Measurements from ENCODE around the gene PPP1R15B.

PPP1R15B gene

DNA sequence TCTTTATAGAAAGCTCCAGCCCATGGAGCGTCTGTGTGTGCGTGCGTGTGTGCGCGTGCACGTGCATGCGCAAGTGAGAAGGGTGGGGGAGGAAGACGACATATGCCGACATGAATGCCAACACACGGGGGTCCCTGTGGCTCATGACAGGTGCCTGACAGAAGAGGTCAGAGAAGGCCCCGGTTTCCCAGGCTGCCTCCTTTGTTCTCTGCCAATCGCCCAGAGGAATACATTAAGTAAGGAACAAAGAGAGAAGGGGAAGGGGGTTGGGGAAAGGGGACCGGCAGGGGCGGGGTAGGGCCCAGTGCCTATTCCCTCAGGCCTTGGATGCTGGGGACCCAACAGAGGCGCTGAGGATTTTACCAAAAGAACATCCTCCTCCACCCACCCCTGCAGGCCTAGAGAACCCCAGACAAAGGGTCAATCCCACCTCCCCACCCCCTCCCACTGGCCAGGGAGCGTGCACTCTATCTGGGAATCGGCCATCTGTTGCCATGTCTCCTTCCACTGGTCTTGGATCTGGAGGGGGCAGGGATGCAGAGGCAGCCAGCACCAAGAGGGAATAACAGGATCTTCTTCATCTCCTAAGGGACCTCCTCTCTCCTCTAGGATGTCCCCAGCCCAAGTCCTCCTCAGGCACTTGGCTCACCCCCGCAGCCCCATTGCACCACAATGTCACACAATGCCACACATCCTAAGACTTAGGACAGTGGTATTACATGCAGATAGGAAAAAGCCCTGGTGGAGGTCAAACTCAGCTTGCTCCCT is 43.6 kb upstream of the PPP1R15B start:
- no peak overlapping the region for H3K4me3 ChIP-seq (ENCODE audit: low read length)
- no peak for DNase-seq (ENCODE audit: low read depth)
- TF ChIP-seq, protein P1, sequence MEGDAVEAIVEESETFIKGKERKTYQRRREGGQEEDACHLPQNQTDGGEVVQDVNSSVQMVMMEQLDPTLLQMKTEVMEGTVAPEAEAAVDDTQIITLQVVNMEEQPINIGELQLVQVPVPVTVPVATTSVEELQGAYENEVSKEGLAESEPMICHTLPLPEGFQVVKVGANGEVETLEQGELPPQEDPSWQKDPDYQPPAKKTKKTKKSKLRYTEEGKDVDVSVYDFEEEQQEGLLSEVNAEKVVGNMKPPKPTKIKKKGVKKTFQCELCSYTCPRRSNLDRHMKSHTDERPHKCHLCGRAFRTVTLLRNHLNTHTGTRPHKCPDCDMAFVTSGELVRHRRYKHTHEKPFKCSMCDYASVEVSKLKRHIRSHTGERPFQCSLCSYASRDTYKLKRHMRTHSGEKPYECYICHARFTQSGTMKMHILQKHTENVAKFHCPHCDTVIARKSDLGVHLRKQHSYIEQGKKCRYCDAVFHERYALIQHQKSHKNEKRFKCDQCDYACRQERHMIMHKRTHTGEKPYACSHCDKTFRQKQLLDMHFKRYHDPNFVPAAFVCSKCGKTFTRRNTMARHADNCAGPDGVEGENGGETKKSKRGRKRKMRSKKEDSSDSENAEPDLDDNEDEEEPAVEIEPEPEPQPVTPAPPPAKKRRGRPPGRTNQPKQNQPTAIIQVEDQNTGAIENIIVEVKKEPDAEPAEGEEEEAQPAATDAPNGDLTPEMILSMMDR (conservative IDR thresholded peaks at IDR 0.05; ENCODE audit: low read depth, low read length): no peak

GRCh38 chr1:204454476-204454875 is 42.9 kb upstream of the PPP1R15B start:
- no peak overlapping the region for H3K4me3 ChIP-seq (ENCODE audit: low read length)
- DNase-seq (ENCODE audit: low read depth): no peak
- TF ChIP-seq, protein P1 (conservative IDR thresholded peaks at IDR 0.05; ENCODE audit: low read depth, low read length): no peak

DNA sequence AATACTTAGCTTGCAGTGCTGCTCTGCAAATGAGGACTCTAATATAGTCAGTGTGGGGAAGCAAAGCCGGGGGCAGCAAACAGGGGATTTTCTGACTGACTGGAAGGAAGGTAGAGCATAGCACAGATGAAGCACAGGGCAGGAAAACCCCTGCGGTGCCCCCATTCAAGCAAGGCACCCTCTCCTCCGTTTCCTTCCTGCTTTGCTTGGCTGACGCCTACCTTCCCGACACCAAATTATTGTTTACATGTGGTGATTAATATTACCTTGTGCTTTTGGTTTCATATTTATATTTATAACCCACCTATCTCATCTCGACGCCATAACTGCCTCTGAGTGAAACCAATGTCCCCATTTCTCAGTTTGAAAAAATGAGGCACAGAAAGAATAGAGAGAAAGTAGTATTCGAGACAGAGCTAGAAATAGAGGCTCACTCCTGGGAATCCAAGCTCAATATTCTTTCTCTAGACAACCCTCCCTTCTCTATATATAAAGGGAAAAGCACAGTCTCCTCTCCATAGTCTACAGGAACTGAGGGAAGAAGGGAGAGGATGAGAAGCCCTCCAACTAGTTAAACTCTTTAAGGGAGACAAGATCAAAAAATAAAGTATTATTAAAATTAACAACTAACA is 41.6 kb upstream of the PPP1R15B start:
- H3K4me3 ChIP-seq (ENCODE audit: low read length): no peak overlapping the region
- TF ChIP-seq, protein P1 (conservative IDR thresholded peaks at IDR 0.05; ENCODE audit: low read depth, low read length): no peak
- DNase-seq (ENCODE audit: low read depth): no peak

- no peak for DNase-seq (ENCODE audit: low read depth)
- TF ChIP-seq, protein P1 (conservative IDR thresholded peaks at IDR 0.05; ENCODE audit: low read depth, low read length): no peak
Observed at GRCh38 chr1:204451352-204452124, 39.9 kb upstream of the PPP1R15B start.

GRCh38 chr1:204450461-204451257 is 39.0 kb upstream of the PPP1R15B start:
- DNase-seq (ENCODE audit: low read depth): no peak
- no peak overlapping the region for H3K4me3 ChIP-seq (ENCODE audit: low read length)
- TF ChIP-seq, protein P1 (conservative IDR thresholded peaks at IDR 0.05; ENCODE audit: low read depth, low read length): no peak

More at GRCh38 chr1:204451352-204452124, 39.9 kb upstream of the PPP1R15B start:
- no peak overlapping the region for H3K4me3 ChIP-seq (ENCODE audit: low read length)

GRCh38 chr1:204449678-204450280 is 38.2 kb upstream of the PPP1R15B start:
- TF ChIP-seq, protein P1 (conservative IDR thresholded peaks at IDR 0.05; ENCODE audit: low read depth, low read length): no peak
- no peak for DNase-seq (ENCODE audit: low read depth)
- no peak overlapping the region for H3K4me3 ChIP-seq (ENCODE audit: low read length)
